ENCODE measurements around the gene THUMPD2. TPM values are rescaled to one million over a fixed set of nuclear protein-coding genes. Genes with fewer than 3 reads are reported as not detected.

The THUMPD2 gene
- total and polyA plus RNA-seq, 7 donors: 4.2 to 15.5 (median 9.0) TPM

- no peak overlapping the region for H3K27ac ChIP-seq
Measured at GRCh38 chr2:39718483-39718882, 60.6 kb downstream of the THUMPD2 start.

GRCh38 chr2:39717067-39717466 is 62.0 kb downstream of the THUMPD2 start:
- H3K27ac ChIP-seq: no peak overlapping the region
- H3K4me3 ChIP-seq: no peak overlapping the region
- no peaks in the 10 kb centered on the region for H3K4me1 ChIP-seq
- intact Hi-C loops (cut with DNase I): no loop called here
- TF ChIP-seq EP300 (IDR thresholded peaks at IDR 0.05) (no peak), POLR2A (IDR thresholded peaks at IDR 0.05) (no peak), POLR2AphosphoS5 (IDR thresholded peaks at IDR 0.05) (no peak), CTCF (IDR thresholded peaks at IDR 0.05) (no peak)
- WGBS, 2 donors: 90 to 95% methylated on average over 12 of the region's 12 CpGs
- no peaks in the 10 kb centered on the region for H3K36me3 ChIP-seq
- no peaks in the 10 kb centered on the region for H3K9me3 ChIP-seq
- DNase-seq: no peak
- no peaks in the 10 kb centered on the region for H3K27me3 ChIP-seq

More at GRCh38 chr2:39718483-39718882, 60.6 kb downstream of the THUMPD2 start:
- no peak for DNase-seq
- TF ChIP-seq EP300 (IDR thresholded peaks at IDR 0.05) (no peak), POLR2A (IDR thresholded peaks at IDR 0.05) (no peak), CTCF (IDR thresholded peaks at IDR 0.05) (no peak), POLR2AphosphoS5 (IDR thresholded peaks at IDR 0.05) (no peak)
- peaks cover 0 to 2% (median under 1%) of the 10 kb centered on the region in 4 donors for H3K4me1 ChIP-seq
- H3K36me3 ChIP-seq: no peaks in the 10 kb centered on the region
- no peaks in the 10 kb centered on the region for H3K9me3 ChIP-seq
- intact Hi-C loops (cut with DNase I): no loop called here
- H3K4me3 ChIP-seq: no peak overlapping the region
- H3K27me3 ChIP-seq: no peaks in the 10 kb centered on the region
- 28 to 64% methylated on average over 9 of the region's 9 CpGs for WGBS, 2 donors

- WGBS, 2 donors: 92 to 94% methylated on average over 3 of the region's 3 CpGs
- intact Hi-C loops (cut with DNase I): no loop called here
- Histone ChIP-seq H3K9me3 (no peaks in the 10 kb centered on the region), H3K27ac (no peak overlapping the region), H3K27me3 (no peaks in the 10 kb centered on the region), H3K36me3 (no peaks in the 10 kb centered on the region), H3K4me1 (no peaks in the 10 kb centered on the region), H3K4me3 (no peak overlapping the region)
- TF ChIP-seq POLR2AphosphoS5 (IDR thresholded peaks at IDR 0.05) (no peak), CTCF (IDR thresholded peaks at IDR 0.05) (no peak), EP300 (IDR thresholded peaks at IDR 0.05) (no peak), POLR2A (IDR thresholded peaks at IDR 0.05) (no peak)
- no peak for DNase-seq
Measured at GRCh38 chr2:39715822-39716221, 63.2 kb downstream of the THUMPD2 start.

GRCh38 chr2:39715095-39715494 is 64.0 kb downstream of the THUMPD2 start:
- TF ChIP-seq POLR2AphosphoS5 (IDR thresholded peaks at IDR 0.05) (no peak), CTCF (IDR thresholded peaks at IDR 0.05) (no peak), EP300 (IDR thresholded peaks at IDR 0.05) (no peak), POLR2A (IDR thresholded peaks at IDR 0.05) (no peak)
- intact Hi-C loops (cut with DNase I): no loop called here

GRCh38 chr2:39712953-39713352 is 66.1 kb downstream of the THUMPD2 start:
- no peak for DNase-seq
- H3K27ac ChIP-seq: no peak overlapping the region
- intact Hi-C loops (cut with DNase I): no loop called here
- no peaks in the 10 kb centered on the region for H3K27me3 ChIP-seq
- TF ChIP-seq POLR2AphosphoS5 (IDR thresholded peaks at IDR 0.05): no peak
- H3K36me3 ChIP-seq: no peaks in the 10 kb centered on the region
- H3K4me3 ChIP-seq: no peak overlapping the region
- H3K4me1 ChIP-seq: no peaks in the 10 kb centered on the region
- WGBS, 2 donors: 91 to 93% methylated on average over 5 of the region's 5 CpGs
- H3K9me3 ChIP-seq: no peaks in the 10 kb centered on the region

More at GRCh38 chr2:39715095-39715494, 64.0 kb downstream of the THUMPD2 start:
- no peaks in the 10 kb centered on the region for H3K27me3 ChIP-seq
- H3K36me3 ChIP-seq: no peaks in the 10 kb centered on the region
- H3K9me3 ChIP-seq: no peaks in the 10 kb centered on the region
- no peak for DNase-seq
- no peaks in the 10 kb centered on the region for H3K4me1 ChIP-seq
- no peak overlapping the region for H3K4me3 ChIP-seq
- H3K27ac ChIP-seq: no peak overlapping the region

Data from sigmoid colon (tissue), 7 donors.